Measurements from ENCODE around the gene RUFY3.
A peak's percentile ranks its signal among the peaks of the same experiment; 100 is the strongest.

RUFY3 gene

GRCh38 chr4:70687821-70688794, 33.7 kb upstream of the RUFY3 start, which contains the start of gene UTP3 (continued):
- TF ChIP-seq ZNF214 (tag by site-specific recombination; IDR thresholded peaks at IDR 0.05; ENCODE audit: borderline replicate concordance) (no peak), TSHZ1 (tag by site-specific recombination; IDR thresholded peaks at IDR 0.05; ENCODE audit: borderline replicate concordance) (peak; percentile 59; the same call in 1 of the 2 replicates), ZNF280C (tag by site-specific recombination; IDR thresholded peaks at IDR 0.05) (no peak), HOXC10 (CRISPR knock-in tag; IDR thresholded peaks at IDR 0.05) (no peak), ZNF37A (tag by site-specific recombination; IDR thresholded peaks at IDR 0.05) (no peak), ATF2 (tag by site-specific recombination; IDR thresholded peaks at IDR 0.05; ENCODE audit: low read depth) (peak; percentile 21; the same call in 1 of the 2 replicates), ZNF791 (tag by site-specific recombination; IDR thresholded peaks at IDR 0.05) (no peak), ZNF521 (tag by site-specific recombination; IDR thresholded peaks at IDR 0.05) (no peak), ZNF426 (tag by site-specific recombination; IDR thresholded peaks at IDR 0.05) (no peak), ZNF132 (tag by site-specific recombination; IDR thresholded peaks at IDR 0.05; ENCODE audit: borderline replicate concordance) (no peak), ZNF580 (tag by site-specific recombination; IDR thresholded peaks at IDR 0.05) (peak; percentile 92), ZNF221 (tag by site-specific recombination; IDR thresholded peaks at IDR 0.05; ENCODE audit: borderline replicate concordance) (no peak), ZSCAN5A (tag by site-specific recombination; IDR thresholded peaks at IDR 0.05) (peak; percentile 94), ZBTB21 (tag by site-specific recombination; IDR thresholded peaks at IDR 0.05) (peak; percentile 75), ZNF501 (tag by site-specific recombination; IDR thresholded peaks at IDR 0.05) (peak; percentile 98), ZFP69B (tag by site-specific recombination; IDR thresholded peaks at IDR 0.05) (peak; percentile 88), ZNF184 (tag by site-specific recombination; IDR thresholded peaks at IDR 0.05) (peak; percentile 80; the same call in 1 of the 2 replicates), ZNF211 (tag by site-specific recombination; IDR thresholded peaks at IDR 0.05; ENCODE audit: low read depth) (no peak), ZNF114 (tag by site-specific recombination; IDR thresholded peaks at IDR 0.05) (no peak), ZXDB (tag by site-specific recombination; IDR thresholded peaks at IDR 0.05) (peak; percentile 90), IKZF3 (tag by site-specific recombination; IDR thresholded peaks at IDR 0.05) (peak; percentile 83), ZNF2 (tag by site-specific recombination; IDR thresholded peaks at IDR 0.05) (peak; percentile 99), ZNF138 (tag by site-specific recombination; IDR thresholded peaks at IDR 0.05; ENCODE audit: borderline replicate concordance) (no peak), GFI1B (tag by site-specific recombination; IDR thresholded peaks at IDR 0.05) (peak; percentile 88), ZNF366 (tag by site-specific recombination; conservative IDR thresholded peaks at IDR 0.05) (peak; percentile 34; the same call in 1 of the 2 replicates), ZNF560 (tag by site-specific recombination; IDR thresholded peaks at IDR 0.05; ENCODE audit: borderline replicate concordance) (no peak), ZNF274 (IDR thresholded peaks at IDR 0.05; ENCODE audit: low read length) (no peak), ZNF274 (tag by site-specific recombination; IDR thresholded peaks at IDR 0.05; ENCODE audit: borderline replicate concordance) (no peak), ZNF530 (tag by site-specific recombination; IDR thresholded peaks at IDR 0.05; ENCODE audit: low read depth) (no peak), ZNF174 (tag by site-specific recombination; IDR thresholded peaks at IDR 0.05) (no peak), SETDB1 (IDR thresholded peaks at IDR 0.05; ENCODE audit: insufficient read length, low read length) (peak; percentile 50)
